ENCODE data around the gene ALPG.

DNA sequence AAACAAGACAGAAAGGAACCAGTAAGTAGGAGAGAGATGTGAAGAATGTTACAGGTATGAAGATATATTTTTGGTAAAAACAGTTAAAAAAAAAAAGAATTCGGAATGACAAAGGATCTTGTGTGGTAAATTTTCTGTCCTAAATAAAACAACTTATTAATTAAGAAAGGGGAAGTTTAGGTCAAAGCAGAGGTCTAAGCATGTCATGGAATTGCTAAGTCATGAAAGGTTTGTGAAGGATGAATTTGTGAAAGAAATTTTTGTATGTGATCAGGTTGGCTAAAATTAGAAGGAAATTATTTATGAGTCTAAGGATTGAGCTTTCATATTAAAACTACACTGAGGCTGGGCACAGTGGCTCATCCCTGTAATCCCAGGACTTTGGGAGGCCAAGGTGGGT lies 11.1 kb upstream of the ALPG start:
- TF ChIP-seq POLR2A (IDR thresholded peaks at IDR 0.05) (no peak), EP300 (IDR thresholded peaks at IDR 0.05) (no peak)
